DMS53 (cell line): ENCODE measurements around the gene OPA1.

Experiments used
- DNase-seq: peaks from one replicate; lab custom pipeline; 2025; lab: John Stamatoyannopoulos, UW

OPA1 gene

GRCh38 chr3:193737191-193737751 lies 144.3 kb downstream of the OPA1 start:
- no peak for DNase-seq

GRCh38 chr3:193742628-193743027 lies 149.6 kb downstream of the OPA1 start:
- DNase-seq: peak; percentile 60

GRCh38 chr3:193743702-193744047 lies 150.7 kb downstream of the OPA1 start:
- DNase-seq: no peak

GRCh38 chr3:193744048-193744821 lies 151.2 kb downstream of the OPA1 start:
- peak; percentile 98 for DNase-seq

GRCh38 chr3:193744822-193745684 lies 152.0 kb downstream of the OPA1 start:
- DNase-seq: peak; percentile 55

GRCh38 chr3:193746832-193747231 lies 153.8 kb downstream of the OPA1 start:
- no peak for DNase-seq
